Measurements from ENCODE around the gene THADA.
A peak's percentile ranks its signal among the peaks of the same experiment; 100 is the strongest.

THADA gene

DNA sequence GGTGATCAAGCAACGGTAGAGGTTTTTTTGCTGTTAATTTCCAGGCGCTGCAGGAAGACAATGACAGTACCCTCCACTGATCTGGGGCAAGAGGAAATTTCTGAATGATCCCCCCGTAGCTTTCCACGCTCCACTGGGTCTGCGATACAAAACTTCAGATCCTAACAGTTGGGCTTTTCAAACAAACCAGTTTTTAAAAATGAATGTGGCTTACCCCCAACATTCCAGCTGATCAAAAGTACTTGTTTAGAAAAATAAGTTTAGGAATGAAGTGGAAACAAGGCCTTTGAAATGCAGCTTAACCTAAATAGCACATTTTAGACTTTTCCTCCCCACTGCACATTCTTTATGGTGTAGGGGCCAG lies 375.1 kb downstream of the THADA start:
- no peak for DNase-seq (ENCODE audit: low spot score)
- TF ChIP-seq, protein P1, sequence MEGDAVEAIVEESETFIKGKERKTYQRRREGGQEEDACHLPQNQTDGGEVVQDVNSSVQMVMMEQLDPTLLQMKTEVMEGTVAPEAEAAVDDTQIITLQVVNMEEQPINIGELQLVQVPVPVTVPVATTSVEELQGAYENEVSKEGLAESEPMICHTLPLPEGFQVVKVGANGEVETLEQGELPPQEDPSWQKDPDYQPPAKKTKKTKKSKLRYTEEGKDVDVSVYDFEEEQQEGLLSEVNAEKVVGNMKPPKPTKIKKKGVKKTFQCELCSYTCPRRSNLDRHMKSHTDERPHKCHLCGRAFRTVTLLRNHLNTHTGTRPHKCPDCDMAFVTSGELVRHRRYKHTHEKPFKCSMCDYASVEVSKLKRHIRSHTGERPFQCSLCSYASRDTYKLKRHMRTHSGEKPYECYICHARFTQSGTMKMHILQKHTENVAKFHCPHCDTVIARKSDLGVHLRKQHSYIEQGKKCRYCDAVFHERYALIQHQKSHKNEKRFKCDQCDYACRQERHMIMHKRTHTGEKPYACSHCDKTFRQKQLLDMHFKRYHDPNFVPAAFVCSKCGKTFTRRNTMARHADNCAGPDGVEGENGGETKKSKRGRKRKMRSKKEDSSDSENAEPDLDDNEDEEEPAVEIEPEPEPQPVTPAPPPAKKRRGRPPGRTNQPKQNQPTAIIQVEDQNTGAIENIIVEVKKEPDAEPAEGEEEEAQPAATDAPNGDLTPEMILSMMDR (IDR thresholded peaks at IDR 0.05; ENCODE audit: extremely low read depth, missing control alignments) = no peak

DNA sequence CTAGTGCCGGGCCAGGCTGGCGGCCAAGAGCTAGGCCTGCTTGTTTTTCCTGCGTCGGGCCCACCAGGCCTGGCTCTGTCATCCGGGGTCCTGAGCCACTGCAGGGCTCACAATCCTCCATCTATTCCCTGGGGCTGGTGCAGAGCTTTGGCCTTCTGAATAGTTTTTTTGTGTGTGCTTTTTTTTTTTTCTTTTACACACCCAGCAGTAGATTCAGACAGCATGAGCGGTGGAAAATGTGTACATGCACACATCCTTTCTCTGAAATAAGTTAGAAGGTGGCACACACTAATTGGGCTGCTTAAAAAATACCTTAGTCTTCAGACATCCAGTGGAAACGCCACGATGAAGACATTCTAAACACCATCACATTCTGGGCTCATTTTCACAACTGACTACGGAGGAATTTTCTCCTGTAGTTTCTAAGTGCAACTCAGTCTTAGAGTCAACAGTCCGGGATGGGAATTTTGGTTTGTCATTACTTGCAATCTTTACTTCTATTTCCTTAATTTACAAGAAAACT lies 375.5 kb downstream of the THADA start:
- DNase-seq (ENCODE audit: low spot score) = no peak
- TF ChIP-seq, protein P1 (IDR thresholded peaks at IDR 0.05; ENCODE audit: extremely low read depth, missing control alignments) = no peak

DNA sequence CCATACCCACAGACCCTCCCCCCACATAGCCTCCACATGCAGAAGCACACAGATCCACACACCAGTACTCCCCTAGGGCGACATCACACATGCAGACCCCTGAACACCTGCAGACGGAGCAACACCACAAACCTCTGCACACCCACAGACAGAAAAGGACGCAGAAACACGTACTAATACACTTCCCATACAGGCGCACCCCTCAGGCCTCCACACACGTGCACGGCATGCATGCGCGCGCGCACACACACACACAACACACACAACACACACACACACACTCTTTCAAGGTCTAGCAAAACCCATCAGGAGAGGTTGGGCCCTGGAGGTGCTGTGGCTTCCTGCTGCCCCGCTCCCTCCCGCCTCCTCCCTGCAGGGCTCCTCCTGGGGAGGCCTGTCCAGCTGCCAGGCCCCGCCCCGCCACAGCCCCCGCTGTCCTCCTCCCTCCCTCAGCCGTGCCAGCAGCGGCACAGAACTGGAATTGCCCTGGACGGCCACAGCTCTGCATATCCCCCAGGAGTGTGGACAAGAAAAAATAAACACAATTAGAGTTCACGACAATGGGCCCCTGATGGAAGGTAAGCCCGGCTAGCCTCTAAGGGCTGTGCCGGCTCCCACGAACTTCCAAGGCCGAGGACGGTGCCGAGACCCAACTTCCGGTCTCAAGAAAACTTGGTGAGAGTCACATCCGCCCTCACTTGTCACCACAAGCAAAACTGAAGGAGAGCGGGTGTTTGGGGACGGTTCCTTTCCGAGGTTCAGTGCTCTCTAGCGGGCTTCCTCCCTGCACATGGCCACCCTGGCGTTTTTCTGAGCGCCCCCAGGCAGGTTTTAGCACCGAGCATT lies 376.2 kb downstream of the THADA start:
- DNase-seq (ENCODE audit: low spot score) = peak; percentile 83
- TF ChIP-seq, protein P1 (IDR thresholded peaks at IDR 0.05; ENCODE audit: extremely low read depth, missing control alignments) = no peak

DNA sequence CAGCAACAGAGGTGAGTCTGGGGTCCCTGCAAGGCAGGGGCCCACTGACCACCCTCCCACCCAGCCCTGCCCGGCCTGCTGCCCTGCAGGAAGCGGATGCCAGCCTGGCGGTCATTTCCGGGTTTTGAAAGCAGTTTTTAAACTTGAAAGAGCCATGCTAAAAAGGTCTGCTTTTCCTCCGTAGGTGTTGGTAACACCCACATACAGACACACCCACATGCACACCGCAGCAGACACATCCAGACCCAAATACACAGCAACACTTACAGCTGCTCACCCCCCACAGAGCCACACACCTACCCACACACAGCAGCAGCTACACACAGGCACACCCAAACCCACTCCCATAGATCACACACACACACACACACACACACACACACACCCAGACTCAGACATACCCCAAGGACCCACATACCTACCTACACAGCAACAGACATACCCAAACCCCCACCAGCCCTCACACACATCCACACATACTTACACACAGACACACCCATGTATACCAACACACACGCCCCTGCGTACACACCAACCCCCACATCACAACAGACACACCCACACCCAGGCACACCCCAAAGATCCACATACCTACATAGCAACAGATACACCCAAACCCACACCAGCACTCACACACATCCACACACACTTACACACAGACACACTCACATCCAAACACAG lies 377.0 kb downstream of the THADA start:
- TF ChIP-seq, protein P1 (IDR thresholded peaks at IDR 0.05; ENCODE audit: extremely low read depth, missing control alignments) = no peak
- peak; percentile 54 for DNase-seq (ENCODE audit: low spot score)

DNA sequence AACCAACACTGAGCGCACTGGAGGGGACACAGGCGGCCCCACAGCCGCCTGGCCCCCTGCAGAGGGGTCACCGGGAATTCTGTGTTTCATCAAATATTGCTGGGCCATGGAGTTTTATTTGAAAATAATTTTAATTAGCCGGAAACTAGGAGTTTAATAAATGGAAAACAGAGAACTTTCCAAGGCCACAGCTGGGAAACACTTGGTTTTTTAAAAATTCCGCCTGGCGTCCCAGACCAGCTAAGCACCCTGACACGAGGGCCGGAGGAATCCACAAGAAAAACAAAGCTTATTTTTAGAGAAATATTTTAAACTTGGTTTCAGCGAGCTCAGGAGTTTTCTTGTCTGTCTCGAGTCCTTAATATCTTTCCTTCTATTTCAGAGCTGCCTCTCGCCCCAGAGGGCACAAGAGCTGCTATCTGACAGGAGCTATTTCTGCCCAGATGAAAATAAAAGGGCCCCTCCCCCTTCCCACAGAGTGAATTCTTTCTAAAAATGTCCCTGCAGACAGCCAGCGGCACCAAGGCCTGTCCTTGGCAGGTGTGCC lies 377.6 kb downstream of the THADA start:
- TF ChIP-seq, protein P1 (IDR thresholded peaks at IDR 0.05; ENCODE audit: extremely low read depth, missing control alignments) = no peak
- DNase-seq (ENCODE audit: low spot score) = no peak

DNA sequence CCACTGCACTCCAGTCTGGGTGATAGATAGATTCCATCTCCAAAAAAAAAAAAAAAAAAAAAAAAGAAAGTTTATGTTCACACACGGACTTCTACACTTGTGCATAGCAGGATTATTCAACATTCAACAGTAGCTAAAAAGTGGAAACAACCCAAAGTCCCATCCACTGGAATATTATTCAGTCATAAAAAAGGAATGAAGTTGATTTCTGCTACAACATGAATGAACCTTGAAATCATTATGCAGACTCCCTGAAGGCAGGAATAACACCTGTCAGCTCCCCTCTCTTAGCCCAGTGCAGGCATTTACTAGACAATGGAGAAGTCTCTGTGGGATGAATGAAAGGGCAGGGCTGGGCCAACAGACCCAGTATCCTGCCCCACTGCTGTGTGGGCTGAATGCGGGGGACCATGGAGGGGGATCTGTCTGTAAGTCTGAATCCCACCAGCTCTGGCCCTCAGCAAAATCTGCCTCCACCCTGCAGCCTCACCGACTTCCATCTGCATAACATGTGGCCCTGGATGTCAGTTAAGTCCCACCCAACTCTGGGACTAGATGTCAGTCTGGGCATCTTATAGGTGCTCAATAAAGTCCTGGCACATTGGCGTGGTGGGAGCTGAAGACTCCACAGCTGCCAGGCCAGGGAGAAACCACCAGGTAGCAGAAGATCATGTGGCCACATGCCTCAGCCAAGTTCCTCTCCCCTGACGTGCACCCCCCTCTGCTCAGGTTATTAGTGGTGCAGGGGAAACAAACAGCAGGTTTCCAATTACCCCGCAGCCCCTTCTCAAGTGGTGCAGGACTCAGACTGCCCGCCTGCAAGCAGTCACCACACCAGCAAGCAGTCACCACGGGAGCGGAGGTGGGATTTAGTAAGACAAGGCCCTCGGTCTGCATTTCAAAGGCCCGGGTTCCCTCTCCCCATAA lies 378.3 kb downstream of the THADA start:
- DNase-seq (ENCODE audit: low spot score) = no peak
- TF ChIP-seq, protein P1 (IDR thresholded peaks at IDR 0.05; ENCODE audit: extremely low read depth, missing control alignments) = no peak
